H9 (cell line): ENCODE data around the gene MYH16. TPM values are rescaled to one million over a fixed set of nuclear protein-coding genes. Genes with fewer than 3 reads are reported as not detected.
"Not testable (repeated sequence)": the region's sequence is repeated elsewhere in the genome, so short reads cannot be mapped to it uniquely, and the experiment has no call there.

Source experiments
- DNase-seq: peaks from one replicate; pipeline ENCODE4 v3.0.0-alpha.2; 2017
- H2AFZ ChIP-seq: one replicate; pipeline ENCODE4 v1.6.1; 2013; ENCODE audit warnings: mild to moderate bottlenecking, low read length, control low read depth, moderate library complexity
- H2AK5ac ChIP-seq: 2 replicates; pipeline ENCODE4 v1.6.1; 2013; ENCODE audit warnings: low read length, control low read depth, mixed read lengths; ENCODE audit not compliant: insufficient read length
- H2BK120ac ChIP-seq: one replicate; pipeline ENCODE4 v1.6.1; 2013; ENCODE audit warnings: low read depth, mild to moderate bottlenecking, low read length, control low read depth, inconsistent platforms; ENCODE audit not compliant: poor library complexity, severe bottlenecking
- H2BK12ac ChIP-seq: 2 replicates; pipeline ENCODE4 v1.6.1; 2013; ENCODE audit warnings: low read length, control low read depth, mixed read lengths, low read depth; ENCODE audit not compliant: insufficient read length
- H2BK15ac ChIP-seq: 2 replicates; pipeline ENCODE4 v1.6.1; 2013; ENCODE audit warnings: low read depth, low read length, control low read depth
- H2BK20ac ChIP-seq: one replicate; pipeline ENCODE4 v1.6.1; 2013; ENCODE audit warnings: low read depth, mild to moderate bottlenecking, low read length, control low read depth, inconsistent platforms; ENCODE audit not compliant: poor library complexity, severe bottlenecking
- H2BK5ac ChIP-seq: 2 replicates; pipeline ENCODE4 v1.6.1; 2013; ENCODE audit warnings: low read length, control low read depth, mixed read lengths; ENCODE audit not compliant: insufficient read length
- H3K14ac ChIP-seq: 2 replicates; pipeline ENCODE4 v1.6.1; 2013; ENCODE audit warnings: low read length, control low read depth; ENCODE audit not compliant: insufficient read depth
- H3K18ac ChIP-seq: 2 replicates; pipeline ENCODE4 v1.6.1; 2013; ENCODE audit warnings: low read depth, mild to moderate bottlenecking, mixed read lengths, low read length, control low read depth; ENCODE audit not compliant: insufficient read length
- H3K23ac ChIP-seq: 2 replicates; pipeline ENCODE4 v1.6.1; 2013; ENCODE audit warnings: low read length, control low read depth, mixed read lengths, low read depth; ENCODE audit not compliant: insufficient read length
- H3K23me2 ChIP-seq: 2 replicates; pipeline ENCODE4 v1.6.1; 2013; ENCODE audit warnings: low read depth, mild to moderate bottlenecking, mixed read lengths, low read length, control low read depth; ENCODE audit not compliant: insufficient read length, poor library complexity, severe bottlenecking
- H3K27ac ChIP-seq: 2 replicates; pipeline ENCODE4 v1.5.1; 2013; ENCODE audit warnings: low read length, control low read depth, mixed read lengths, low read depth; ENCODE audit not compliant: insufficient read length
- H3K27me3 ChIP-seq: 2 replicates; pipeline ENCODE4 v1.6.1; 2013; ENCODE audit warnings: low read length, control low read depth, inconsistent platforms; ENCODE audit not compliant: insufficient read depth
- H3K4ac ChIP-seq: 2 replicates; pipeline ENCODE4 v1.6.1; 2013; ENCODE audit warnings: low read depth, mild to moderate bottlenecking, control low read depth, inconsistent platforms, low read length, moderate library complexity
- H3K4me1 ChIP-seq: 2 replicates; pipeline ENCODE4 v1.6.1; 2013; ENCODE audit warnings: low read length, control low read depth, inconsistent platforms; ENCODE audit not compliant: insufficient read depth
- H3K4me2 ChIP-seq: 2 replicates; pipeline ENCODE4 v1.6.1; 2013; ENCODE audit warnings: low read length, control low read depth, mixed read lengths; ENCODE audit not compliant: insufficient read length, insufficient read depth
- H3K56ac ChIP-seq: 2 replicates; pipeline ENCODE4 v1.6.1; 2013; ENCODE audit warnings: low read depth, mild to moderate bottlenecking, mixed read lengths, low read length, control low read depth; ENCODE audit not compliant: insufficient read length
- H3K79me1 ChIP-seq: 2 replicates; pipeline ENCODE4 v1.6.1; 2013; ENCODE audit warnings: low read depth, mild to moderate bottlenecking, moderate library complexity, low read length, control low read depth, inconsistent platforms; ENCODE audit not compliant: insufficient read depth, poor library complexity, severe bottlenecking
- H3K79me2 ChIP-seq: 2 replicates; pipeline ENCODE4 v1.6.1; 2013; ENCODE audit warnings: low read length, control low read depth, inconsistent platforms; ENCODE audit not compliant: insufficient read depth
- H3K9ac ChIP-seq: 2 replicates; pipeline ENCODE4 v1.6.1; 2013; ENCODE audit warnings: low read length, control low read depth, mixed read lengths; ENCODE audit not compliant: insufficient read length; ENCODE audit errors: extremely low read depth
- H3K9me3 ChIP-seq: one replicate; pipeline ENCODE4 v1.6.1; 2013; ENCODE audit warnings: low read depth, low read length, inconsistent platforms; ENCODE audit not compliant: control insufficient read depth
- H3T11ph ChIP-seq: one replicate; pipeline ENCODE4 v1.6.1; 2013; ENCODE audit warnings: mild to moderate bottlenecking, low read length, control low read depth, inconsistent platforms
- H4K20me1 ChIP-seq: one replicate; pipeline ENCODE4 v1.6.1; 2013; ENCODE audit not compliant: control insufficient read depth, insufficient read length, insufficient read depth
- H4K5ac ChIP-seq: 2 replicates; pipeline ENCODE4 v1.6.1; 2013; ENCODE audit warnings: low read depth, mild to moderate bottlenecking, mixed read lengths, low read length, control low read depth; ENCODE audit not compliant: insufficient read length
- H4K8ac ChIP-seq: replicated peaks from 2 replicates; pipeline ENCODE4 v1.6.1; 2013; ENCODE audit warnings: low read length, control low read depth, mixed read lengths, low read depth; ENCODE audit not compliant: insufficient read length
- H4K91ac ChIP-seq: 2 replicates; pipeline ENCODE4 v1.6.1; 2013; ENCODE audit warnings: low read depth, mild to moderate bottlenecking, moderate library complexity, mixed read lengths, low read length, control low read depth; ENCODE audit not compliant: insufficient read length
- H3K27ac Mint-ChIP-seq, 3 experiments: 2 replicates in 2 of 3; 3 replicates in 1 of 3; pipeline ENCODE4 v1.8.0; 2020 to 2021; ENCODE audit warnings: mixed read lengths in 3 of 3, mild to moderate bottlenecking in 1 of 3, moderate library complexity in 1 of 3
- H3K27me3 Mint-ChIP-seq: 2 replicates; pipeline ENCODE4 v1.8.0; 2021; ENCODE audit warnings: low read depth, mild to moderate bottlenecking, moderate library complexity, mixed read lengths
- H3K36me3 Mint-ChIP-seq, 3 experiments: 2 replicates in 2 of 3; 3 replicates in 1 of 3; pipeline ENCODE4 v1.8.0; 2020 to 2021; ENCODE audit warnings: low read depth in 3 of 3, mixed read lengths in 3 of 3; ENCODE audit not compliant: insufficient read depth in 1 of 3
- H3K4me1 Mint-ChIP-seq, 2 experiments: 2 replicates each; pipeline ENCODE4 v1.8.0; 2020; ENCODE audit warnings: mixed read lengths in 2 of 2
- H3K4me3 Mint-ChIP-seq, 2 experiments: 2 replicates in 1 of 2; 3 replicates in 1 of 2; pipeline ENCODE4 v1.8.0; 2020 to 2021; ENCODE audit warnings: mild to moderate bottlenecking in 2 of 2, mixed read lengths in 2 of 2, moderate library complexity in 1 of 2
- H3K9me3 Mint-ChIP-seq, 2 experiments: 2 replicates in 1 of 2; 3 replicates in 1 of 2; pipeline ENCODE4 v1.8.0; 2020; ENCODE audit warnings: mild to moderate bottlenecking in 2 of 2, mixed read lengths in 2 of 2, moderate library complexity in 1 of 2
- WGBS: extraction: QIAGEN DNeasy Blood & Tissue Kit; methylation state at CpG from one replicate; pipeline ENCODE4 v1.1.7; 2013; ENCODE audit warnings: missing lambda C conversion rate, low lambda C conversion rate, mixed read lengths; ENCODE audit not compliant: insufficient read length; ENCODE audit errors: extremely low coverage; 5-methylcytosine and 5-hydroxymethylcytosine counted together
- total RNA-seq: library from RNA; stranded (reverse); gene quantifications from 2 replicates; pipeline ENCODE4 v1.2.1, GENCODE V29; 2021
- TF ChIP-seq, protein P1 (sequence below): fragments of 200-600 bp; sonication (generic); conservative IDR thresholded peaks from 3 replicates; pipeline ENCODE4 v1.8.0; 2021; ENCODE audit warnings: antibody characterized with exemption, mild to moderate bottlenecking

MYH16 gene
- total RNA-seq, 1 experiment from 2014 or later: not detected

DNA sequence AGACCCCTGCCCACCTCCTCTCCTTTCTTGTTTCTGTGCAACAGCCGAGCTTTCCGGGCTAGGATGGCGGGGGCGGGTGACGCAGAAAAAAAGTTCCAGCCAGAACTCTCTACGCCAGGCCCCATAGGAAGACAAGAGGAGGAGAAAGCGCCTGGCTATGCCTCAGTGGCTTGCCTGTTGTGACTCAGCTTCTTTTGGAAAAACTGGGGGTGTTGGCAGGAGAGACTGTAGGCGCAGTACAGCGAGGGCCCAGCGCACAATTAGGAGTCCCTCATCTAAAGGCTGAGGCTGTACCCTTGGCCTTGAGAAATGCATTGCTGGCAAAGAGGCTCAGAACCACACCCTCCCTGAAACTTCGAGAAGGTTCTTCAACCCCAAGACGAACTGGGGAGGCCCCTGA lies 36.7 kb upstream of the MYH16 start:
- Histone ChIP-seq H4K91ac (no peak overlapping the region), H3T11ph (no peak overlapping the region), H3K56ac (no peak overlapping the region), H4K20me1 (no peaks in the 10 kb centered on the region), H3K79me1 (no peaks in the 10 kb centered on the region), H2AK5ac (no peak overlapping the region), H3K4me1 (no peaks in the 10 kb centered on the region), H3K27ac (no peak overlapping the region), H3K4me2 (no peak overlapping the region), H3K27me3 (no peaks in the 10 kb centered on the region), H3K79me2 (no peaks in the 10 kb centered on the region), H3K9me3 (no peaks in the 10 kb centered on the region), H3K4ac (no peak overlapping the region), H3K18ac (no peak overlapping the region), H3K9ac (no peak overlapping the region), H2AFZ (no peak overlapping the region), H2BK5ac (no peak overlapping the region), H4K5ac (no peak overlapping the region), H3K23me2 (no peaks in the 10 kb centered on the region), H2BK12ac (no peak overlapping the region), H3K23ac (no peak overlapping the region), H4K8ac (no peak overlapping the region), H3K14ac (no peak overlapping the region), H2BK120ac (no peak overlapping the region), H2BK20ac (no peak overlapping the region), H2BK15ac (no peak overlapping the region)
- Mint-ChIP-seq H3K27ac (no peak overlapping the region; a peak in 1 of 7 replicates), H3K4me1 (0 out of 4 replicates have a peak, but pooled peaks cover 2% of the 10 kb centered on the region in 2 experiments), H3K9me3 (peaks cover 5 to 12% of the 10 kb centered on the region in 2 experiments; a peak in 3 of 5 replicates), H3K4me3 (no peak overlapping the region), H3K27me3 (no peaks in the 10 kb centered on the region), H3K36me3 (peaks cover 0 to 4% (median 0%) of the 10 kb centered on the region in 3 experiments; a peak in 2 of 7 replicates)
- TF ChIP-seq, protein P1, sequence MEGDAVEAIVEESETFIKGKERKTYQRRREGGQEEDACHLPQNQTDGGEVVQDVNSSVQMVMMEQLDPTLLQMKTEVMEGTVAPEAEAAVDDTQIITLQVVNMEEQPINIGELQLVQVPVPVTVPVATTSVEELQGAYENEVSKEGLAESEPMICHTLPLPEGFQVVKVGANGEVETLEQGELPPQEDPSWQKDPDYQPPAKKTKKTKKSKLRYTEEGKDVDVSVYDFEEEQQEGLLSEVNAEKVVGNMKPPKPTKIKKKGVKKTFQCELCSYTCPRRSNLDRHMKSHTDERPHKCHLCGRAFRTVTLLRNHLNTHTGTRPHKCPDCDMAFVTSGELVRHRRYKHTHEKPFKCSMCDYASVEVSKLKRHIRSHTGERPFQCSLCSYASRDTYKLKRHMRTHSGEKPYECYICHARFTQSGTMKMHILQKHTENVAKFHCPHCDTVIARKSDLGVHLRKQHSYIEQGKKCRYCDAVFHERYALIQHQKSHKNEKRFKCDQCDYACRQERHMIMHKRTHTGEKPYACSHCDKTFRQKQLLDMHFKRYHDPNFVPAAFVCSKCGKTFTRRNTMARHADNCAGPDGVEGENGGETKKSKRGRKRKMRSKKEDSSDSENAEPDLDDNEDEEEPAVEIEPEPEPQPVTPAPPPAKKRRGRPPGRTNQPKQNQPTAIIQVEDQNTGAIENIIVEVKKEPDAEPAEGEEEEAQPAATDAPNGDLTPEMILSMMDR: no peak
- no CpG with 5 or more reads among the region's 12 CpGs for WGBS
- no peak for DNase-seq

DNA sequence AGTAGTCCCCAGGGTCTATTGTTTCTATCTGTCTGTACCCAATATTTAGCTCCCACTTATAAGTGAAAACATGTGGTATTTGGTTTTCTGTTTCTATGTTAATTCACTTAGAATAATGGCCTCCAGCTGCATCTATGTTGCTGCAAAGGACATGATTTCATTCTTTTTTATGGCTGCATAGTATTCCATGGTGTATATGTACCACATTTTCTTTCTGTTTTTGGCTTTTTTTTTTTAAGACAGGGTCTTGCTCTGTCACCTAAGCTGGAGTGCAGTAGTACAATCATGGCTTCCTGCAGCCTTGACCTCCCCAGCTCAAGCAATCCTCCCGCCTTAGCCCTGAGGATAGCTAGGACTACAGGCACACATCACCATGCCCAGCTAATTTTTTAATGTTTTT lies 34.8 kb upstream of the MYH16 start:
- H3K79me2 ChIP-seq, H3K4me2 ChIP-seq, H4K5ac ChIP-seq, H3K27me3 ChIP-seq, H3K56ac ChIP-seq, H3K4me3 Mint-ChIP-seq, H4K20me1 ChIP-seq, H2BK120ac ChIP-seq, H2BK20ac ChIP-seq, H3K27ac ChIP-seq, H3T11ph ChIP-seq, H3K27ac Mint-ChIP-seq, H3K4me1 Mint-ChIP-seq, H2BK12ac ChIP-seq, H4K91ac ChIP-seq, H3K9me3 ChIP-seq, H3K23ac ChIP-seq, H2AFZ ChIP-seq, H3K36me3 Mint-ChIP-seq, H3K18ac ChIP-seq, H4K8ac ChIP-seq, DNase-seq, H3K9ac ChIP-seq, H2AK5ac ChIP-seq, H3K4me1 ChIP-seq, H3K79me1 ChIP-seq, H2BK5ac ChIP-seq, H3K27me3 Mint-ChIP-seq, H3K14ac ChIP-seq, H3K4ac ChIP-seq, H3K23me2 ChIP-seq, H2BK15ac ChIP-seq: not testable (repeated sequence)
- peaks cover 5 to 12% of the 10 kb centered on the region in 2 experiments; a peak in 3 of 5 replicates for H3K9me3 Mint-ChIP-seq
- no CpG with 5 or more reads among the region's 1 CpG for WGBS
